GM21737 (cell line): ENCODE results near the gene VAMP5.
"Not testable (repeated sequence)": the region's sequence is repeated elsewhere in the genome, so short reads cannot be mapped to it uniquely, and the experiment has no call there.

Experiments used
- ATAC-seq: cut with Tn5 transposase; IDR thresholded peaks from one replicate; pipeline ENCODE4 v1.9.1; 2021; ENCODE audit warnings: mild to moderate bottlenecking, moderate library complexity; ENCODE audit not compliant: unreplicated experiment

VAMP5 gene

GRCh38 chr2:85549826-85550225 lies 34.4 kb upstream of the VAMP5 start:
- no peak for ATAC-seq

- ATAC-seq = no peak
Measured at GRCh38 chr2:85550486-85550885, 33.7 kb upstream of the VAMP5 start.

- ATAC-seq = peak; percentile 61
Measured at GRCh38 chr2:85551698-85552678, 32.2 kb upstream of the VAMP5 start.

DNA sequence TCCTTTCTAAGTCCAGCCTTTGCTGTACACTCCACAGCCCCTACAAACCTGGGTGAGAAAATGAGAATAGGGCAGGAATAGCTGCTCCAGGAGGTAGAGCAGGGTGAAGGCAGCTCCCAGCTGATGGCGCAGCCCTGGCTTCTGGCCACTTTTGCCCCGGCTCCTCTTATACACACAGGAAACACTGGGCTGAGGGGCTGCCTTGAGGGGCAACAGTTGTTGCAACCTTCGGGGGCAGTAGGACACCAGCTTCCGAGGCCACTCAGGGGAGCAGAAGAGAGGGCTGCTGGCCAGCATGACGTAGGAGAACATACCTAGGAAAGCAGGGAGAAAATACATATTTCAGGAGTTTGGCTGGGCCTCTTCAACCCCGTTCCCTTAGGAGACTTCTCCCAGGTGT lies 31.0 kb upstream of the VAMP5 start:
- ATAC-seq = no peak

GRCh38 chr2:85554980-85555612 lies 29.1 kb upstream of the VAMP5 start:
- no peak for ATAC-seq

- no peak for ATAC-seq
Measured at GRCh38 chr2:85557130-85557529, 27.1 kb upstream of the VAMP5 start.

GRCh38 chr2:85558160-85558559 lies 26.1 kb upstream of the VAMP5 start:
- no peak for ATAC-seq

- ATAC-seq = not testable (repeated sequence)
Measured at GRCh38 chr2:85560403-85560726, 23.9 kb upstream of the VAMP5 start.

DNA sequence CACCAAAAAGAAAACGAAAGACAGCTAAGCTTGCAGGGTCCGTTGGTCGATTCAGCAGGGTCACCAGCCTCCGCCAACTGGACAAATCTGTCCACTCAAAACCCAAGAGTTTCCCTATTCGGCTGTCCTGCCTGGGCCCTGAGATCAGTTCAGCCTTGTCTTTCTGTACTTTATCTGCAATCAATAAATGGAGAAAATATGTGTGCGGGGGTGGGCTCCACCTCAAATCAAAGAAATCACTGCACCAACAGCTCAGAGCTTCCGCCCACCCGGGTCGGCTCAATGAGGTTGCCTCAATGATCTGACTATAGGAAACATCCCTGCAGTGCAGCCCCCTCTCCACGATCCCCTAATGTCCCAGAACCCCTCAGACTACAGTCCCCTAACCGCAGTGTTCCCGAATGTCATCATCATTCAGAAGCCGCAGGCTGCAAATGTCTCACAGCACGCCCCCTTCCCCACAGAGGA lies 23.4 kb upstream of the VAMP5 start:
- ATAC-seq = peak; percentile 25

- ATAC-seq = peak; percentile 90
Measured at GRCh38 chr2:85561280-85562212, 22.7 kb upstream of the VAMP5 start, which contains the start of gene GGCX. GGCX (minus strand) TSS chr2:85561493; CDS start chr2:85561428, 65 bp downstream.

GRCh38 chr2:85564144-85564563 lies 20.1 kb upstream of the VAMP5 start:
- no peak for ATAC-seq

DNA sequence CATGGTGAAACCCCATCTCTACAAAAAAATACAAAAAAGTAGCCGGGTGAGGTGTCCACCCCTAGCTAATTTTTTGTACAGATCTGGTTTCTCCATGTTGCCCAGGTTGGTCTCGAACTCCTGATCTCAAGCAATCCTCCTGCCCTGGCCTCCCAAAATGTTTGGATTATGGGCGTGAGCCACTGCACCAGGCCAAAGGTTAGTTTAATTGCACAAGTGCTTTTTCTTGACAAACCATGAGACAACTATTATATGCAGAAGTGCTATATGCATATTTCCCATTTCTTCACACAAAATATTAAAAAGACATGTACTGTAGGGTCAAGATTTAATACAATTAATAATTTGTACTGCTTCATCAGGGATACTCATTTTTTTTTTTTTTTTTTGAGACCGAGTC lies 18.0 kb upstream of the VAMP5 start:
- ATAC-seq = no peak

GRCh38 chr2:85575739-85576138 lies 8.5 kb upstream of the VAMP5 start:
- no peak for ATAC-seq

- ATAC-seq = no peak
Measured at GRCh38 chr2:85577063-85577385, 7.2 kb upstream of the VAMP5 start.

- peak; percentile 68 for ATAC-seq
Measured at GRCh38 chr2:85577386-85578242, 6.6 kb upstream of the VAMP5 start, which contains the start of gene VAMP8. VAMP8 (plus strand) TSS chr2:85577586; CDS start chr2:85577647, 61 bp downstream.

- ATAC-seq = no peak
Measured at GRCh38 chr2:85578243-85579180, 5.7 kb upstream of the VAMP5 start.

- no peak for ATAC-seq
Measured at GRCh38 chr2:85579266-85579935, 4.8 kb upstream of the VAMP5 start.

DNA sequence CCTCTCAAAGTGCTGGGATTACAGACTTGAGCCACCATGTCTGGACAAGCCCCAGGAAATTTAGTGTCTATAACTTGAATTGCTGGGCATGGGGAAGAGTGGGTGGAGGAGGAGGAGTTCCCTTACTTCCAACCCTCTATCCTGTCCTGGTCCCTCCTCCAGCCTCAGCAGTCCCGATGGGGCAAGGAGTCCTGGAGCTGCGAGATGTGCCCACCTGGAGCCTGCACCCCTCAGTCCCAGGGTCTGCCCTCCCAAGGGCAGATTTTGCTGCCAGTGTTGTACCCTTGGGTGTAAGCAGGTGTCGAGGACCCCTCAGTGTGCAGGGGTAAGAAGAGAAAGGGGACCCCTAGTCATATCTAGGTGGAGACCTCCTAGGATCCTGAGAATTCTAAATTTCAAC lies 4.0 kb upstream of the VAMP5 start:
- ATAC-seq = no peak
